Liver (tissue), 3 donors: ENCODE measurements around the gene MIP.

Source experiments
- CTCF ChIP-seq: fragments of 150-350 bp; IDR thresholded peaks from 2 replicates; pipeline ENCODE4 v1.5.1; 2017; ENCODE audit warnings: improper control_type of control experiment, low read depth, low read length; ENCODE audit not compliant: missing input control
- HNF4A ChIP-seq, 2 donors: conservative IDR thresholded peaks; 2 replicates each; pipeline ENCODE4 v1.6.1; 2016; ENCODE audit warnings: antibody characterized with exemption in 2 of 2, mild to moderate bottlenecking in 2 of 2
- RAD21 ChIP-seq, 2 donors: IDR thresholded peaks; 2 replicates each; pipeline ENCODE4 v1.6.1; 2016; ENCODE audit warnings: antibody characterized with exemption in 2 of 2, mild to moderate bottlenecking in 2 of 2
- REST ChIP-seq: IDR thresholded peaks from 2 replicates; pipeline ENCODE4 v1.6.1; 2016; ENCODE audit warnings: antibody characterized with exemption, mild to moderate bottlenecking
- TAF1 ChIP-seq: conservative IDR thresholded peaks from 2 replicates; pipeline ENCODE4 v1.6.1; 2016; ENCODE audit warnings: antibody characterized with exemption, mild to moderate bottlenecking
- donor health status: healthy.
- donor health status: healthy.

GRCh38 chr12:56476972-56477432 lies 22.5 kb upstream of the MIP start:
- TF ChIP-seq CTCF (no peak), TAF1 (no peak), RAD21 (IDR thresholded peaks at IDR 0.05) (peak in 1 of 2 donors; percentile 16), HNF4A (conservative IDR thresholded peaks at IDR 0.05) (peak; percentile 98), REST (peak; percentile 75)
